ENCODE results near the gene GALK2.
"Not testable (repeated sequence)": the region's sequence is repeated elsewhere in the genome, so short reads cannot be mapped to it uniquely, and the experiment has no call there.

GALK2 gene

GRCh38 chr15:49287481-49287880 lies 117.4 kb downstream of the GALK2 start:
- no peak for DNase-seq

DNA sequence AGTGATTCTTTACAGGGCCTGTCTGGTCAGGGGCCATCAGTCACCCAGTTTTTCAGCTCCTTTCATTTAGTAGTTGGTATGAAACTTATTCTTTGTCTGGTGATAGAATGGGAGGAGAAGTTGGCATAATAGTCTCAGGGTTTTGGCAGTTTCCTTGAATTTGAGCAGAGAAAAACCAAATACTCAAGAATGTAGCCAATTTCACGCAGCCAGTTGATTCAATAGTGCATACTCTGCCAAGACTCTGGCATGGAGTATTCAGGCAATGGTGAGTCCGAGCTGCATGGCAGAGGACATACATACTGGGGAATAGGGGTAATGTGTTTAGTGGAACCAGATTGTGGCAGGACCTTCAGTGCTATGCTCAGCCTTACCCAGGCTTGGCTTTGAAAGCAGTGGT lies 118.3 kb downstream of the GALK2 start:
- no peak for DNase-seq

DNA sequence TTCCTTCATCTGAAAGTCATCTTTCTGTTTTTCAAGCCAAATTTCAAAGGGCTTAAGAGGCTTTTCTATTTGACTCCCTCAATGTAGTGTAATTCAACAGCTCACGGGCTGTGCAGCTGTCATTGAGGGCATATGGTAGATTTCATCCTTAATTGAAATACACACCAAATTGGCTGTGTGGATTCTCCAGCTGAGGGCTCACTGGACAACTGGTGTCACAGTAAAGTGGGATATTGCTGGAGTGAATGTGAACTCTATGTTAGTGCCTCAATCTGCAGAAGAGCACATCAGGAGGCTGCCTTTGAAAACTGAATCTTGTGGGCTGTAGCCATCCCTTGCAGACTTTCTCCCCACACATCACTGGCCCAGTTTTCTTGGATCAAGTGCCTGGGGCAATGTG lies 120.1 kb downstream of the GALK2 start:
- no peak for DNase-seq

DNA sequence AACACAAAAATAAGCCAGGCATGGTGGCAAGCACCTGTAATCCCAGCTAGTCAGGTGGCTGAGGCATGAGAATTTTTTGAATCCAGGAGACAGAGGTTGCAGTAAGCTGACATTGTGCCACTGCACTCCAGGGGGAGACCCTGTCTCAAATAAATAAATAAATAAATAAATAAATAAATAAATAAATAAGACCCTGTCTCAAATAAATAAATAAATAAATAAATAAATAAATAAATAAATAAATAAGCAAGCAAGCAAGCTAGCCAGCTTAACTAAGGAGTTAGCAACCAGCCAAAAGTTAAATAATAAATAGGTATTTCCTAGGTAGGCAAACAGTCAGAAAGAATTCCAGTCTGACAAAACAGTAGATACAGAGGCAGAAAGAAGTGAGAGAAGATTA lies 123.9 kb downstream of the GALK2 start:
- no peak for DNase-seq

GRCh38 chr15:49296258-49296657 lies 126.2 kb downstream of the GALK2 start:
- DNase-seq: no peak

- no peak for DNase-seq
Observed at GRCh38 chr15:49297584-49297983, 127.5 kb downstream of the GALK2 start.

DNA sequence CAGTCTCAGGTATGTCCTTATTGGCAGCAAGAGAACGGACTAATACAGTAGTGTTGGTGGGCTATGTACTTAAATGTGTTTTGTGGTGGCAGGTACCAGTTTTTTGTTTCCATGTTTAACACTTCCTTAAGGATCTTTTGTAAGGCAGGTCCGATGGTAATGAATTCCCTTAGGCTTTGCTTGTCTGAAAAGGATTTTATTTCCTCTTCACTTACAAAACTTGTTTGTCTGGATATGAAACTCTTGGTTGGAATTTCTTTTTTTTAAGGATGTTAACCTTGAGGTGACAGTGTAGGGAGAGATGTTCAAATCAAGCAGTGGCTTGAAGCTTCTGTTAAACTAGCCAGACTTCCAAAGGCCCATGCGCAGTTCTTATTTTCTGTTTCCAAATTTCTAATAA lies 130.8 kb downstream of the GALK2 start:
- DNase-seq: no peak

DNA sequence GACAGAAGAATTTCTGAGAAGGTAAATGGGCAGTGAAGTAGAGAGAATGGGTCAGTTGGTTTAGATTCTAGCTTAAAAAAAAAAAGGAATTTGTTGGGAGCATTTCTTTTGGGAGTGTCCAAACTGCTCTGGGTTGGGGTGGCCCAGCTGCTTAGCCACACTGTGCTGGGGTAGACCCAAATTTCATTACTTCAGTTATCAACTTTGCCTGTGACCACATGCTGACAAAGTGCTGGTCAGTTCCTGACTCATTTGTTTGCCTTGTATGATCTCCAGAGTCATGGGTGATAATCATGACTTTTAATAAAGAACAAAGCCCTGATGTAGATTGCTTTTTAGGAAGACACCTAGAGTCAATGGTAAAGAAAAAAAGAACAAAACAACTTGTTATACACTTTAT lies 131.5 kb downstream of the GALK2 start:
- no peak for DNase-seq

GRCh38 chr15:49303003-49303402 lies 133.0 kb downstream of the GALK2 start:
- DNase-seq: no peak

DNA sequence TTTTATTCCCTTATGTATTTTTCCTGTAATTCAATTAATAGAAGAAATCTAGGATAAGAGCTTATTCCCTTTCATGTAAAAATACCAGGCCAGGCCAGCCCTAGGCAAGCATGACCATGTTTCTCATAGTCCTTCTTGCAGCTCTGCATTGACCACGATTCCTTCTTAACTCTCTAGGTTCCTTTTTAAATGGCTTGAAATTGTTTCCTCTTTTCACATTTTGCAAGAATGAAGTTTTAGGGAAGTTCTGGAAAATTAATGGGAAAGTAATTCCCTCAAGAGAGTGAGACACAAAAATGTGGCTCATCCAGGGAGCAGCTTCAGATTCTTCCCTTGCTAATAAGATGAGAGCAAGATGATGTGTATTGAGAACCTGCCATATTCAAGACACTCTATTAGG lies 136.5 kb downstream of the GALK2 start:
- DNase-seq: no peak

DNA sequence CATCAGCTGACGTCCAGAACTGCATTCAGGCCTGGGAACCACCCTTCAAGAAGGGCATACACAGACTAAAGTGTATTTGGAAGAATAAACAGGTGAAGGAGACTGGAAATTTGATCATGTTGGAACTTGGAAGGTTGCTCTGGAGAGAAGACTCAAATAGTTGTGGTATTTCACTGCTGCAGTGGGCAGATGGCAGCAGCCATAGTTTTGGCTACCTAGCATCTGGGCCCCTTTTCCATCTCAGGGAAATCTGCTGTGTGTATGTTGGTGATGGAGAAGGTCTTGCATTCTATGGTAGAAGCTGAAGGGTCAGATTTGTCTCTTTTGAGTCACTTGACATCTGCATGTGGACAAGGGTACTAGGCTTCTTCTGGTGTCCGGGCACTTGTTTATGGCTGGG lies 138.6 kb downstream of the GALK2 start:
- no peak for DNase-seq

GRCh38 chr15:49309889-49310288 lies 139.8 kb downstream of the GALK2 start:
- DNase-seq: no peak

GRCh38 chr15:49313650-49314049 lies 143.6 kb downstream of the GALK2 start:
- no peak for DNase-seq

- DNase-seq: no peak
Observed at GRCh38 chr15:49314716-49315115, 144.7 kb downstream of the GALK2 start.

GRCh38 chr15:49315391-49315823 lies 145.4 kb downstream of the GALK2 start:
- no peak for DNase-seq

DNA sequence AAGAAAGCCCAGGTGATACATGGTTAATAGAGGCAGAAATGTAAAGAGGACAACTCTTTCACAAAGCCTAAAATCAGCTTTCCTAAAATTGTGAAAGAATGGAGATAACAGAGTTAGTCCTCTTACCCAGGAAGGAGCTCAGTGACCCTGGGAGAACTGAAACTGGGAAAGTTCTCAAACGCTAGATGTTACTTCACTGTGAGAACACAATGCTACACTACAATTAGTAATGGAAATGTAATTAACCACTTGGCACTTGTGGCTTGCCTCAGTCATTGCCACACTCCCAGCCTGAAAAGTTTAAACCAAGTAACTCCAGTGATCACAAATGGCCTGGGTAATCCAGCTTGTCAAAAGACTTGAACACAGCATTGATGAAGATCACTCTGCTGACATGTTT lies 150.3 kb downstream of the GALK2 start:
- DNase-seq: no peak

GRCh38 chr15:49323207-49323606 lies 153.2 kb downstream of the GALK2 start:
- no peak for DNase-seq

- no peak for DNase-seq
Observed at GRCh38 chr15:49327927-49328326, 157.9 kb downstream of the GALK2 start.

GRCh38 chr15:49328941-49329340 lies 158.9 kb downstream of the GALK2 start:
- no peak for DNase-seq

- DNase-seq: no peak
Observed at GRCh38 chr15:49330166-49330565, 160.1 kb downstream of the GALK2 start.

DNA sequence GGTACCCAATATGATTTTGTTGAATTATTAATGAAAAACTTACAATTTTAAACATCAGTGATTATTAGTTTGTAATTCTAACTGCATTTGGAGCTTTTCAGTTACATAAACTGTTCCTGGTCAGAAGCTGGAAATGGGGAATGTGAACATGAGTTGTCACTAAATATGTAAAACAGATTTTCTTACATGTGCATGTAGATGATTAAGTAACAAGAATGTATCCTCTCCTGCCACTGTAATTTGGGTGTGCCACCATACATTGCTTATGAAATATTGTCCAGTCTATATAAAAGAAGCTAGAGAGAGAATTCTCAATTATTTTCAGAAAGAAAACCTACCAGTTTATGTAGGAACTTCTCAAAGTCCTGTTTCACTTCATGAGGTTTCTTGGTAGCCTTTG lies 161.4 kb downstream of the GALK2 start:
- no peak for DNase-seq

GRCh38 chr15:49331951-49332350 lies 161.9 kb downstream of the GALK2 start:
- DNase-seq: no peak

DNA sequence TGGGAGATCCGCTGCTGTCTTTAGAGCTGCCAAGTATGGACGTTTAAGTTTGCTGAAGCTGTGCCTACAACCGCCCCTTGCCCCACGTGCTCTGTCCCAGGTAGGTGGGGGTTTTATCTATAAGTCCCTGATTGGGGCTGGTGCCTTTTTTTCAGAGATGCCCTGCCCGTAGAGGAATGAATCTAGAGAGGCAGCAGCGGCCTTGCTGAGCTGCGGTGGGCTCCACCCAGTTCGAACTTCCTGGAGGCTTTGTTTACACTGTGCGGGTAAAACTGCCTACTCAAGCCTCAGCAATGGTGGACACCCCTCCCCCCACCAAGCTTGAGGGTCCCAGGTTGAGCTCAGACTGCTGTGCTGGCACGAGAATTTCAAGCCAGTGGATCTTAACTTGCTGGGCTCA lies 169.6 kb downstream of the GALK2 start:
- DNase-seq: no peak

DNA sequence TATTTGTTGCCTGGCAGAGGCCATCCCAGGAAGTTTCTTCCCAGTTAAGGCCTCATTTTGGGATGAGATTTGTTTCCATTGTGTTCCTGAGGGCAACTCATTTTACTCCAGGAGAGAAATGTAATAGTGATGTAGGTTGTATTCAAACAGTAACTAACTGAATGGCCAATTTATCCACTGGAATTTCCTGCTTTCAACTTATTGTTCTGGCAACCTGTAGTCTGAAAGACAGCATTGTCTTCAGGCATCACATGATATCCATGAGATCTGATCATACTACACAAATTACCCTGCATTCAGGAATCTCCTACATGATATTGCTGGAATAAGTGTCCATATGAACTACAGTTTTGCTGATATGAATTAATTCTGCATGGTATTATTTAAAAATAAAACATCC lies 173.5 kb downstream of the GALK2 start:
- DNase-seq: no peak

DNA sequence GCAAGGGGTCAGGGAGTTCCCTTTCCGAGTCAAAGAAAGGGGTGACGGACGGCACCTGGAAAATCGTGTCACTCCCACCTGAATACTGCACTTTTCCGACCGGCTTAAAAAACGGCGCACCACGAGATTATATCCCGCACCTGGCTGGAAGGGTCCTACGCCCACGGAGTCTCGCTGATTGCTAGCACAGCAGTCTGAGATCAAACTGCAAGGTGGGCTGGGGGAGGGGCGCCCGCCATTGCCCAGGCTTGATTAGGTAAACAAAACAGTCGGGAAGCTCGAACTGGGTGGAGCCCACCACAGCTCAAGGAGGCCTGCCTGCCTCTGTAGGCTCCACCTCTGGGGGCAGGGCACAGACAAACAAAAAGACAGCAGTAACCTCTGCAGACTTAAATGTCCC lies 184.4 kb downstream of the GALK2 start:
- not testable (repeated sequence) for DNase-seq

DNA sequence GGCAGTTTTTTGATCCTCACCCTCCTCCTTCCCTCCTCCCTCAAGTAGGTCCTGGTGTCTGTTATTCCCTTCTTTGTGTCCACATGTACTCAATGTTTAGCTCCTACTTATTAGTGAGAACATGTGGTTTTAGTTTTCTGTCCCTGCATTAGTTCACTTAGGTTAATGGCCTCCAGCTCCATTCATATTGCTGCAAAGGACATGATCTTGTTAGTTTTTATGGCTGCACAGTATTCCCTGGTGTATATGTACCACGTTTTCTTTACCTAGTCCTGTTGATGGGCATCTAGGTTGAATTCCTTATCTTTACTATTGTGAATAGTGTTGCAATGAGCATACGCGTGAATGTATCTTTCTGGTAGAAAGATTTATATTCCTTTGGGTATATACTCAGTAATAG lies 191.3 kb downstream of the GALK2 start:
- no peak for DNase-seq
